ENCODE data around the gene CD99L2. TPM values are rescaled to one million over a fixed set of nuclear protein-coding genes. Genes with fewer than 3 reads are reported as not detected.

The CD99L2 gene
- total RNA-seq, 2 donors from 2014 or later: 32.6 to 53.3 TPM

GRCh38 chrX:150849996-150850720 lies 48.3 kb downstream of the CD99L2 start:
- H3K27me3 ChIP-seq (replicated peaks; ENCODE audit: insufficient read depth): no peaks in the 10 kb centered on the region
- no peaks in the 10 kb centered on the region for H3K36me3 ChIP-seq
- no peak overlapping the region for H3K27ac ChIP-seq
- no peaks in the 10 kb centered on the region for H3K4me1 ChIP-seq (replicated peaks)
- WGBS: 90% methylated on average over 3 of the region's 3 CpGs
- no peak for DNase-seq (ENCODE audit: low spot score)
- no peak overlapping the region for H3K4me3 ChIP-seq
- TF ChIP-seq POLR2AphosphoS5 (IDR thresholded peaks at IDR 0.05) (no peak), POLR2A (IDR thresholded peaks at IDR 0.05) (no peak), CTCF (IDR thresholded peaks at IDR 0.05) (no peak)
- intact Hi-C loops (cut with DNase I): no loop called here
- no peaks in the 10 kb centered on the region for H3K9me3 ChIP-seq

- Histone ChIP-seq H3K4me3 (no peak overlapping the region), H3K9me3 (no peaks in the 10 kb centered on the region), H3K4me1 (replicated peaks) (no peaks in the 10 kb centered on the region), H3K27me3 (replicated peaks; ENCODE audit: insufficient read depth) (no peaks in the 10 kb centered on the region), H3K27ac (no peak overlapping the region), H3K36me3 (no peaks in the 10 kb centered on the region)
- intact Hi-C loops (cut with DNase I): no loop called here
- no peak for TF ChIP-seq CTCF (IDR thresholded peaks at IDR 0.05)
- TF ChIP-seq POLR2AphosphoS5 (IDR thresholded peaks at IDR 0.05): no peak
- no peak for TF ChIP-seq POLR2A (IDR thresholded peaks at IDR 0.05)
- DNase-seq (ENCODE audit: low spot score): no peak
- WGBS: 100% methylated on average over 1 of the region's 2 CpGs
These were observed 49.0 kb downstream of the CD99L2 start for GRCh38 chrX:150849486-150849885.

- intact Hi-C loops (cut with DNase I): no loop called here
- Histone ChIP-seq H3K4me3 (no peak overlapping the region), H3K4me1 (replicated peaks) (no peaks in the 10 kb centered on the region), H3K36me3 (no peaks in the 10 kb centered on the region), H3K9me3 (no peaks in the 10 kb centered on the region), H3K27me3 (replicated peaks; ENCODE audit: insufficient read depth) (no peaks in the 10 kb centered on the region), H3K27ac (no peak overlapping the region)
- WGBS: 51% methylated on average over 9 of the region's 9 CpGs
- DNase-seq (ENCODE audit: low spot score): peak; percentile 8
- TF ChIP-seq POLR2A (IDR thresholded peaks at IDR 0.05) (no peak), POLR2AphosphoS5 (IDR thresholded peaks at IDR 0.05) (peak; percentile 21), CTCF (IDR thresholded peaks at IDR 0.05) (no peak)
These were observed 49.5 kb downstream of the CD99L2 start for GRCh38 chrX:150848914-150849365.

- Histone ChIP-seq H3K27ac (no peak overlapping the region), H3K4me1 (replicated peaks) (no peaks in the 10 kb centered on the region), H3K9me3 (no peaks in the 10 kb centered on the region), H3K4me3 (no peak overlapping the region), H3K27me3 (replicated peaks; ENCODE audit: insufficient read depth) (no peaks in the 10 kb centered on the region), H3K36me3 (no peaks in the 10 kb centered on the region)
- no peak for DNase-seq (ENCODE audit: low spot score)
- intact Hi-C loops (cut with DNase I): no loop called here
- no peak for TF ChIP-seq POLR2AphosphoS5 (IDR thresholded peaks at IDR 0.05)
- no peak for TF ChIP-seq POLR2A (IDR thresholded peaks at IDR 0.05)
- no peak for TF ChIP-seq CTCF (IDR thresholded peaks at IDR 0.05)
These were observed 51.4 kb downstream of the CD99L2 start for GRCh38 chrX:150847088-150847487.

GRCh38 chrX:150846130-150846529 lies 52.3 kb downstream of the CD99L2 start:
- Histone ChIP-seq H3K27me3 (replicated peaks; ENCODE audit: insufficient read depth) (no peaks in the 10 kb centered on the region), H3K4me3 (no peak overlapping the region), H3K36me3 (no peaks in the 10 kb centered on the region), H3K4me1 (replicated peaks) (no peaks in the 10 kb centered on the region), H3K9me3 (no peaks in the 10 kb centered on the region), H3K27ac (no peak overlapping the region)
- WGBS: 96% methylated on average over 5 of the region's 5 CpGs
- DNase-seq (ENCODE audit: low spot score): no peak
- no peak for TF ChIP-seq POLR2A (IDR thresholded peaks at IDR 0.05)
- no peak for TF ChIP-seq POLR2AphosphoS5 (IDR thresholded peaks at IDR 0.05)
- no peak for TF ChIP-seq CTCF (IDR thresholded peaks at IDR 0.05)
- intact Hi-C loops (cut with DNase I): no loop called here
